Lung (tissue), 12 donors: ENCODE results near the gene RXRB. TPM values are rescaled to one million over a fixed set of nuclear protein-coding genes. Genes with fewer than 3 reads are reported as not detected.

Experiments
- ATAC-seq: fragments of 200-7000 bp; cut with Tn5 transposase; one replicate; pipeline ENCODE4 v1.9.1; 2020; ENCODE audit warnings: moderate number of reproducible peaks; ENCODE audit not compliant: insufficient read depth, low FRiP score
- DNase-seq, 3 donors: peaks; one replicate each; pipeline ENCODE4 v3.0.0-alpha.2; 2013 to 2017
- H3K27ac ChIP-seq, 2 donors: one replicate each; pipeline ENCODE4 v1.5.1; 2013; ENCODE audit warnings: mild to moderate bottlenecking in 2 of 2, moderate library complexity in 2 of 2, control low read depth in 1 of 2, inconsistent platforms in 1 of 2, low read depth in 1 of 2, low read length in 1 of 2
- H3K27me3 ChIP-seq, 3 donors: one replicate each; pipeline ENCODE4 v1.5.1; 2013; ENCODE audit warnings: low read length in 2 of 3; ENCODE audit not compliant: control insufficient read depth in 3 of 3, insufficient read depth in 3 of 3
- H3K36me3 ChIP-seq, 4 donors: one replicate each; pipeline ENCODE4 v1.5.1; 2013; ENCODE audit warnings: low read length in 4 of 4, mild to moderate bottlenecking in 1 of 4, moderate library complexity in 1 of 4; ENCODE audit not compliant: control insufficient read depth in 4 of 4, insufficient read depth in 4 of 4
- H3K4me1 ChIP-seq, 5 donors: one replicate each; pipeline ENCODE4 v1.5.1; 2013; ENCODE audit warnings: low read length in 5 of 5, mild to moderate bottlenecking in 2 of 5, moderate library complexity in 1 of 5; ENCODE audit not compliant: control insufficient read depth in 5 of 5, insufficient read depth in 5 of 5
- H3K4me3 ChIP-seq: one replicate; pipeline ENCODE4 v1.5.1; 2013; ENCODE audit warnings: mild to moderate bottlenecking, control low read depth, moderate library complexity
- H3K9ac ChIP-seq, 2 donors: one replicate each; pipeline ENCODE4 v1.5.1; 2013; ENCODE audit warnings: low read length in 2 of 2, control low read depth in 1 of 2; ENCODE audit not compliant: insufficient read depth in 1 of 2
- H3K9me3 ChIP-seq, 4 donors: one replicate each; pipeline ENCODE4 v1.5.1; 2013; ENCODE audit warnings: low read length in 3 of 4, mild to moderate bottlenecking in 1 of 4, moderate library complexity in 1 of 4; ENCODE audit not compliant: control insufficient read depth in 4 of 4, insufficient read depth in 3 of 4
- CTCF ChIP-seq: IDR thresholded peaks from 2 replicates; pipeline ENCODE4 v1.5.1; 2012; ENCODE audit warnings: mild to moderate bottlenecking; ENCODE audit errors: control extremely low read depth, extremely low read depth
- WGBS, 2 donors: extraction: QIAGEN DNeasy Blood & Tissue Kit; methylation state at CpG; one replicate each; pipeline ENCODE4 v1.1.7; 2013; 5-methylcytosine and 5-hydroxymethylcytosine counted together
- polyA plus RNA-seq, 2 donors: library from polyadenylated mRNA; stranded (reverse); fragments of 200-250 nt; gene quantifications; one replicate each; pipeline ENCODE4 v1.2.1, GENCODE V29; 2013
- total RNA-seq, 2 donors: library from RNA; depleted of rRNA in 1 of 2; stranded (reverse); fragments of >200 nt in 1 of 2; gene quantifications; one replicate each; pipeline ENCODE4 v1.2.1, GENCODE V29; 2014 to 2021
- donor health status: control.
- donor health status: control.
- donor health status: Bipolar disorder and iron deficiency.
- donor health status: healthy.
- donor health status: DM: yes; HTN: yes; CAD: no.

The RXRB gene
- total and polyA plus RNA-seq, 4 donors = 27.4 to 38.7 (median 31.1) TPM

- H3K4me3 ChIP-seq = no peak overlapping the region
- ATAC-seq (no peak), DNase-seq (no peak)
- TF ChIP-seq CTCF = no peak
- H3K9me3 ChIP-seq = no peaks in the 10 kb centered on the region
- H3K27me3 ChIP-seq = no peaks in the 10 kb centered on the region
- WGBS, 2 donors = 90 to 95% methylated on average over 7 of the region's 7 CpGs
- no peaks in the 10 kb centered on the region for H3K36me3 ChIP-seq
- H3K4me1 ChIP-seq = no peaks in the 10 kb centered on the region
- H3K9ac ChIP-seq = no peak overlapping the region
- H3K27ac ChIP-seq = no peak overlapping the region
Measured at GRCh38 chr6:33176906-33177305, 23.6 kb downstream of the RXRB start.

- Histone ChIP-seq H3K36me3 (no peaks in the 10 kb centered on the region), H3K9ac (no peak overlapping the region), H3K4me1 (no peaks in the 10 kb centered on the region), H3K4me3 (no peak overlapping the region), H3K27me3 (no peaks in the 10 kb centered on the region), H3K9me3 (no peaks in the 10 kb centered on the region), H3K27ac (no peak overlapping the region)
- no peak for ATAC-seq
- DNase-seq = no peak
- WGBS, 2 donors = 82 to 94% methylated on average over 10 of the region's 10 CpGs
- no peak for TF ChIP-seq CTCF
Measured at GRCh38 chr6:33175436-33176069, 24.9 kb downstream of the RXRB start.

GRCh38 chr6:33174784-33175183 lies 25.7 kb downstream of the RXRB start:
- DNase-seq (no peak), ATAC-seq (no peak)
- Histone ChIP-seq H3K36me3 (no peaks in the 10 kb centered on the region), H3K27ac (no peak overlapping the region), H3K27me3 (no peaks in the 10 kb centered on the region), H3K4me1 (no peaks in the 10 kb centered on the region), H3K4me3 (no peak overlapping the region), H3K9me3 (no peaks in the 10 kb centered on the region), H3K9ac (no peak overlapping the region)
- TF ChIP-seq CTCF = no peak
- 92 to 93% methylated on average over 4 of the region's 4 CpGs for WGBS, 2 donors
